GM18870 (cell line): ENCODE measurements around the gene FXYD6.

Experiments used
- ATAC-seq: cut with Tn5 transposase; IDR thresholded peaks from one replicate; pipeline ENCODE4 v1.9.1; 2021; ENCODE audit warnings: moderate library complexity; ENCODE audit not compliant: unreplicated experiment

FXYD6 gene

GRCh38 chr11:117888139-117888566 is 11.7 kb upstream of the FXYD6 start:
- ATAC-seq, result no peak

GRCh38 chr11:117887431-117888138 is 11.1 kb upstream of the FXYD6 start:
- ATAC-seq, result no peak

DNA sequence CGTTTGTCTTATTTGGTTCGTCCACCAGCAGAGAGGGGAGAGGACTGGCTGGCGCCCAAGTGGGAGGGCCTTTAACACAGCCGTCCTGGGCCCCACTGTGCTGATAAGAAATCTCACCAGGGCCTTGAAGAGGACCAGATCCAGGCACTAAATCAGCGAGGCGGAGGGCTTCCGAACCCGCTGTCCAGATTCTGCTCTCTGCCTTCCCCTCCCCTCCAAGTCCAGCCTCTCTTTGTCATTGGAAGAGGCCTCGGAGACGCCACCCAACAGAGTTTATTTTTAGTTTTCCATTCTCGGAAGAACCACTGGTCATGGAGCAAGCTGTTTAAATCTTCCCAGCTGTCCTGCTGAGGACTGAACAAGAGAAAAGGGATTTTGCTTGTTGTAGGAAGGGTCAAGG is 9.3 kb upstream of the FXYD6 start:
- no peak for ATAC-seq

DNA sequence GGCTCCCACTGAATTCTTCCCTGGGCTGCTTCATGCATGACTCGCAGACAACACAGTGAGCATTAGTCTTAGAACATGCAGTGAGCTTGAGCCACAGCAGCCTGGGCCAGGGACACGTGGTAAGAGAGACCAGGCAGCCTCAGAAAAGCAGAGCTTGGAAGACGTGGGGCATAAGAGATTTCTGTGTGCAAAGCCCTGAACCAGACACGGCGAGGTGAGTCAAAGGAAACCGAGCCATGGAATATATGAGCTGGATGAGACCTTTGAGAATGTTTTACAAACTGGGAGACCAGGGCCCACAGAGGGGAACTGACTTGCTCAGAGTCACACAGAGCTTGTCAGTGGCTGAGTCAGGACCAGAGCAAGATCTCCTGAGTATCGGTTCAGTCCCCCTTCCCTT is 8.5 kb upstream of the FXYD6 start:
- no peak for ATAC-seq

DNA sequence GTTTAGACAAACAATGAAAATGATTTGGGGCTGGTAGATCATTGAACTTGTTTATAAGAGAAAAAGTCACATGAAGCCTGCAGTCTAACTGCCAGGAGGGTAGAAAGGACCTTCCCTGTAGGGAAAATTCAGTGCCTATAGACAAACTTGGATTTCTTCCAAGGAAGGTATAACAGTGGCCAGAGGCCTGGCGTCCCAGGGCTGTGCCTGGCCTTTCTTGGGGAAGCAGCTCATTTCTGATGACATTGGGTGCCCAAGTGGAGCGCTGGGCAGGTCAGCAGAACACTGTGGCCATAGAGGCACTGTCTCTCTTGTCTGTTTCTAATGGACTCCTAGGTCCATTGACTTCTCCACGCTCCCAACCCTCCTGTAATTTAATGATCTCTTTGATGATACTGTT is 6.6 kb upstream of the FXYD6 start:
- ATAC-seq, result no peak

- no peak for ATAC-seq
Measured at GRCh38 chr11:117882311-117882905, 6.0 kb upstream of the FXYD6 start.

DNA sequence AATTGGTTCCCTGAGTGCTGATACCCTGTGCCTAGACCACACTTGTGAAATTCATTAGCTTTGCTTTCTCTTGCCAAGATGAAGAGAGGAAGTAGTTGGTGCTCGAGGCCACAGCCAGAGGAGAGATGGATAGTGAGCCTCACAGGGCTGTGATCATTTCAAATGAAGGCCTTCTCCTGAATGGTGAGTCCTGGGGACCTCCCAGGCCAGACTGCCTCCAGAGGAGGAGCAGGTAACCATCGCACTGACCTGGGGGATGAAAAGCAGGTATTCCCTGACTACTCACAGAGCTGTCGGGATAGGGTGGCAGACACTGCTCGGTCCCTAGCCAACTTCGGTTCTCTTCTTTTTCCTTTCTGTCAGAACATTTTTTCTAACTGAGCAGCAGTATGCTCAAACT is 4.8 kb upstream of the FXYD6 start:
- ATAC-seq, result no peak

GRCh38 chr11:117879516-117880480 is 3.3 kb upstream of the FXYD6 start:
- ATAC-seq, result no peak

DNA sequence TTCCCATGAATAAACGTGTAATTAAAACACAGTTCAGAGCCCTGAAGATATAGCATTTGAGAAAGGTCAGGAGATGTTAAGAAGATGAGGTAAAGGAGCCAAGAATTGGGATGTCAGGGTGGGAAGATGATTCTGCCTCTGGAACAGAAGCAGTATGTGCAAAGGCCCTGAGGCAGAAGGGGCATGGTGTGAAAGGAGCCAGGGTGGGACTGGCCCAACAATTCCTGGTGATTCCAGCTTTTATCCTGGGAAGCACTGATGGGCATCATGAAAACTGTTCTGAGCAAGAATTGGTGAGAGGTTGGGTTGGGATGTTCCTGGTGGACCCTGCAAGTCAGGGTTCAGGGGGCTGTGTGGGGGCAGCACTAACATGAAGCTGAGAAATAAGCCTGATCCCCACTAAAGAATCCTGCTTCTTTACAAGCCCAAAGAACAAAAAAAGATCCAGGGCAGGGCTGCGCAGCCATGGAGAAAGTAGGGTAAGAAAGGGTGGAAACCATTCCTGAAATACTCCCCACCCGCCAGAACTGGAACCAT is 2.5 kb upstream of the FXYD6 start:
- ATAC-seq, result no peak

DNA sequence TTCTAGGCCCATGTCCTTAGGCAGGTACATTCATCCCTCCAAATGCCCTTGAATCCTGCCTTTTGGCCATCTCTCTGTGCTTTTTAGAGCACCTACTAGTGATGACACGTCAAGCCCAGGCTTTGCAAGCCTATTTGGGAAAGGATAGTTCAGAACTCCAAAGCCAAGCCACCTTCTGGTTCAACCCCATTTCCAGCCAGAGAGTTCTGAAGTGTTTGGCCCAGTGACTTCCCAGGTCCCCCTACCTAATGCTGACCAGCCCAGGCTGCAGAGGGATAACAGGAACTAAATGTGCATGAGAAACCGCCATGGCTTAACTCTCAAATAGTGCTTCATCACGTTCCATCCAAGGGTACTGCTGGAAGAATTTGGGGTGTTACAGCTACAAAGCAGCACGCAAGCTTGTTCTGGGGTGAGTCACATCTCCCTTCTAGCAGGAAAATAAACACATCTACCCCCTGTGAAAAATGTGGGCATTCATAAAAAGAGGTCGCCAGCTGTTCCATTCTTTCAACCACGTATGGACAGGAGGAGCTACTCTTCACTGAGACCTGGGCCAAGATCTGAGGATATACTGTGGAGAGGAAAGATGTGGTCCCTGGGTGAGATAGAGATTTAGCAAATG is 2.0 kb upstream of the FXYD6 start:
- ATAC-seq, result no peak

DNA sequence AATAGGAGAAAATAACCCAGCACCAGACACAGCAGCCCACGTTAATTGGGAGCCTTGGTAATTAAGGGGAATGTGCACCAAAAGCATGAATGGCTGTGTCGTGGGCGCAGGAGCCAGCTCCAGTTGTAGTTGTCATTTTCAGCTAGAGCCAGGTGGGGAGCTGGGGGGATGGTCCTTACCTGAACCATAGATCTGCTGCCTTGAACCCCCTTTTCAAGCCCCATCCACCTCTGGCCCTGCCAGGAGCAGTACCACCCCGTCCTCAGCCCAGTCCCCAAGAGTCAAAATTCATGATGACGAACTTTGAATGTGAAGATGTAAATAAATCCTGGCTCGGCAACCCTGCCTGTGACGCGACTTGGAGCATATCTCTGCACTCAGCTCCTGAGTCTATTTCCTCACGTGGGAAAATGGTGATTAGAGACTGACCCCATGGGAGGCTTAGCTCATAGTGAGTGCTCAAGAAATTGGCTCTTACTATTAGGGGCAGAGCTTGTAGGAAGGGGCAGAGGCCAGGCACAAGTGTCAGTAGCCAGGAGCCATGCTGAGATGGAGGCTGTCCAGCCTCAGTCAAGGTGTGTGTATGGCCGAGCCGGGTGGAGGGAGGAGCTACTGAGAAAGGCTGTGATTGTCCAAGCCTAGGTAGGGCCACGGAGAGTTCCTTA is 794 bp upstream of the FXYD6 start:
- ATAC-seq, result no peak

- ATAC-seq, result no peak
Measured at GRCh38 chr11:117876059-117876340, 458 bp downstream of the FXYD6 start.

- no peak for ATAC-seq
Measured at GRCh38 chr11:117875382-117876058, 938 bp downstream of the FXYD6 start.

- no peak for ATAC-seq
Measured at GRCh38 chr11:117874910-117875381, 1.5 kb downstream of the FXYD6 start.

DNA sequence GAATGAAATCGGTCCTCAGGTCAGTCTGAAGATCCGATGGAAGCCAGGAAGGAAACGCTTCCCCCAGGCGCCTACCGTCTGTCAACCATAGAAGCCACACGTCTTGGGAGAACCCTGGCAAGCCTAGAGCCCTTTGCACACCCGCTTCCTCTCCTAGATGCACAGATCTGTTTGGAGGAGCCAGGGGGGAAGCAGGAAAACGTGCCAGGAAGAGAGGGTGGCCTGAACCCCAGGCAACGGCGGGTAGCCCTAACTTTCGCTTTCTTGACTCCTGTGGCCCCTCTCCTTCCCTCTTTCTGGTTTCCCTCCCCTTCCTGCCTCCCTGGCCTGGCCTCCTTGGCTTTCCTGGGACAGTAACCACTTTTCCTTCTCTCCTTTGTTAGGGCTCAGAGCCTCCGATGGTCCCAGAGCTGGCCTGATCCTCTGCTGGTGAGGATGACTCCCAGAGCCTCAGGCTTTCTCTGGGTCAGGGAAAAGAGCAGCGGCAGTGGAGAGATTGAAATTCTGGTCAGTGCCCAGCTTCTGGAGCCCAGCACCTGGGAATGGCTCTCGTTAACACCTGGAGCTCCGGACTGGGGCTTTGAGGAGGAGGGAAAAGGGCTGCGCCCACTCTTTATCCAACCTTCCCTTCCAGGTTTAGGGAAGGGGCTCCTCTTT is 2.1 kb downstream of the FXYD6 start:
- ATAC-seq, result no peak

DNA sequence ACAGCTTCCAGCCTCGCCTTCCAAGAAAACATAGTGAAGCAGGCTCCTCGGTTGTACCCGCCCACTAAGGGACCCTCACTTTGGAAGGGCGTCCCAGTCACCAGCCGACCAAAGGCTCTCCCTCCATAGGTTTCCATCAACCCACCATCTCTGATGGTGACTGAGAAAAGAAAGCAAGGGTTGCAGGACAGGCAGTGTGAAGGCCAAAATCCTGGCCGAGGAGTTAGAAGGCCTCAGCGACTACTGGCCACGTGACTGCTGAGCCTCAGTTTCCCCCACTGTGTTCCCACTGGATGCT is 2.7 kb downstream of the FXYD6 start:
- no peak for ATAC-seq

GRCh38 chr11:117872975-117873827 is 3.3 kb downstream of the FXYD6 start:
- ATAC-seq, result no peak

GRCh38 chr11:117872420-117872961 is 4.0 kb downstream of the FXYD6 start:
- no peak for ATAC-seq
